ENCODE measurements around the gene COL13A1.

- TF ChIP-seq, protein P1, sequence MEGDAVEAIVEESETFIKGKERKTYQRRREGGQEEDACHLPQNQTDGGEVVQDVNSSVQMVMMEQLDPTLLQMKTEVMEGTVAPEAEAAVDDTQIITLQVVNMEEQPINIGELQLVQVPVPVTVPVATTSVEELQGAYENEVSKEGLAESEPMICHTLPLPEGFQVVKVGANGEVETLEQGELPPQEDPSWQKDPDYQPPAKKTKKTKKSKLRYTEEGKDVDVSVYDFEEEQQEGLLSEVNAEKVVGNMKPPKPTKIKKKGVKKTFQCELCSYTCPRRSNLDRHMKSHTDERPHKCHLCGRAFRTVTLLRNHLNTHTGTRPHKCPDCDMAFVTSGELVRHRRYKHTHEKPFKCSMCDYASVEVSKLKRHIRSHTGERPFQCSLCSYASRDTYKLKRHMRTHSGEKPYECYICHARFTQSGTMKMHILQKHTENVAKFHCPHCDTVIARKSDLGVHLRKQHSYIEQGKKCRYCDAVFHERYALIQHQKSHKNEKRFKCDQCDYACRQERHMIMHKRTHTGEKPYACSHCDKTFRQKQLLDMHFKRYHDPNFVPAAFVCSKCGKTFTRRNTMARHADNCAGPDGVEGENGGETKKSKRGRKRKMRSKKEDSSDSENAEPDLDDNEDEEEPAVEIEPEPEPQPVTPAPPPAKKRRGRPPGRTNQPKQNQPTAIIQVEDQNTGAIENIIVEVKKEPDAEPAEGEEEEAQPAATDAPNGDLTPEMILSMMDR (IDR thresholded peaks at IDR 0.05 in 8 of 11, conservative IDR thresholded peaks at IDR 0.05 in 3 of 11), result no peak
- no peak for TF ChIP-seq POLR2A (IDR thresholded peaks at IDR 0.05)
Observed at GRCh38 chr10:69976795-69977546, 175.3 kb downstream of the COL13A1 start.
